ENCODE data around the gene PGRMC2. TPM values are rescaled to one million over a fixed set of nuclear protein-coding genes. Genes with fewer than 3 reads are reported as not detected.

Gene PGRMC2
- total and polyA plus RNA-seq, 2 of the 4 experiments (the other 2 are of a cell fraction) = 13.4 to 40.7 TPM

GRCh38 chr4:128271551-128271950, 16.1 kb downstream of the PGRMC2 start:
- Histone ChIP-seq H3K9me3 (ENCODE audit: control insufficient read depth, insufficient read depth, low read length) (no peaks in the 10 kb centered on the region), H3K27ac (ENCODE audit: insufficient read depth, low read length) (no peak overlapping the region), H2BK15ac (ENCODE audit: low read depth, low read length) (no peak overlapping the region), H3K27me3 (ENCODE audit: control insufficient read depth, insufficient read depth, low read length) (no peaks in the 10 kb centered on the region), H3K79me1 (ENCODE audit: low read depth in 1 of 2, low read length in 2 of 2) (peaks cover 13 to 41% of the 10 kb centered on the region in 2 experiments), H3K23ac (ENCODE audit: low read depth, low read length) (no peak overlapping the region), H3K9me1 (ENCODE audit: insufficient read depth, low read length) (peaks cover 3% of the 10 kb centered on the region; the same call in 1 of the 2 replicates), H3K36me3 (ENCODE audit: control insufficient read depth, insufficient read depth, low read length) (peaks cover 30% of the 10 kb centered on the region), H2AK9ac (replicated peaks; ENCODE audit: low read depth, low read length, poor library complexity) (no peak overlapping the region), H2BK20ac (ENCODE audit: low read depth, low read length) (no peak overlapping the region), H2AFZ (replicated peaks; ENCODE audit: low read length, poor library complexity) (no peak overlapping the region), H4K5ac (ENCODE audit: low read depth, low read length) (no peak overlapping the region), H3K56ac (ENCODE audit: extremely low read depth, insufficient read depth, low read length) (no peak overlapping the region), H3K4me3 (ENCODE audit: insufficient read depth, low read depth, low read length) (no peak overlapping the region), H2BK120ac (ENCODE audit: low read depth, low read length) (no peak overlapping the region), H3K18ac (ENCODE audit: low read depth, low read length) (no peak overlapping the region), H3K4ac (ENCODE audit: low read depth, low read length) (no peak overlapping the region), H4K8ac (ENCODE audit: low read depth in 2 of 2, low read length in 2 of 2) (no peak overlapping the region), H3K4me2 (ENCODE audit: low read depth, low read length) (no peak overlapping the region), H3K4me1 (ENCODE audit: control insufficient read depth, insufficient read depth, low read length) (peaks cover 8% of the 10 kb centered on the region; the same call in 1 of the 2 replicates), H2AK5ac (ENCODE audit: low read depth, low read length) (no peak overlapping the region), H4K91ac (ENCODE audit: insufficient read depth, low read depth, low read length) (no peak overlapping the region), H3K14ac (replicated peaks; ENCODE audit: low read depth, low read length) (no peak overlapping the region), H2BK5ac (ENCODE audit: low read depth, low read length, poor library complexity, severe bottlenecking) (no peak overlapping the region), H4K20me1 (ENCODE audit: insufficient read depth, low read length) (peaks cover 12% of the 10 kb centered on the region), H3K9ac (ENCODE audit: low read depth, low read length) (no peak overlapping the region)
- DNase-seq (no peak), ATAC-seq (ENCODE audit: low read depth) (no peak)
- CTCF ChIA-PET = no interaction called here
- no CpG with 5 or more reads among the region's 1 CpG for WGBS, 2 experiments (ENCODE audit: extremely low coverage in 2 of 2, insufficient read length in 1 of 2)
- POLR2A ChIA-PET (ENCODE audit: unreplicated experiment) = no interaction called here
- dilution Hi-C loops (cut with HindIII; ENCODE audit: low sequenced_read_pairs, unreplicated experiment) (no loop called here), in situ Hi-C loops (cut with MboI; ENCODE audit: low sequenced_read_pairs) (no loop called here), intact Hi-C loops (cut with micrococcal nuclease) (no loop called here)
- BruUV-seq (replicated peaks) = no TSS peak
- TF ChIP-seq NFE2L2 (IDR thresholded peaks at IDR 0.05; ENCODE audit: low read depth, low read length) (no peak), MXI1 (IDR thresholded peaks at IDR 0.05; ENCODE audit: borderline replicate concordance, low read depth, low read length) (no peak), MAZ (IDR thresholded peaks at IDR 0.05; ENCODE audit: borderline replicate concordance, low read depth, low read length) (no peak), CHD1 (IDR thresholded peaks at IDR 0.05; ENCODE audit: low read depth, low read length) (no peak), SMC3 (IDR thresholded peaks at IDR 0.05; ENCODE audit: low read depth, low read length) (no peak), RAD21 (IDR thresholded peaks at IDR 0.05; ENCODE audit: low read length) (no peak), RFX5 (IDR thresholded peaks at IDR 0.05; ENCODE audit: low read depth, low read length) (no peak), FOS (IDR thresholded peaks at IDR 0.05; ENCODE audit: low read depth, low read length) (no peak), RCOR1 (IDR thresholded peaks at IDR 0.05; ENCODE audit: insufficient replicate concordance, low read length) (no peak), CEBPB (IDR thresholded peaks at IDR 0.05; ENCODE audit: low read depth, low read length) (no peak), POLR2A (IDR thresholded peaks at IDR 0.05; ENCODE audit: low read depth, low read length) (no peak), BHLHE40 (IDR thresholded peaks at IDR 0.05; ENCODE audit: low read depth, low read length) (no peak), MAFK (IDR thresholded peaks at IDR 0.05; ENCODE audit: low read depth, low read length) (no peak)
- TF ChIP-seq, protein P1, sequence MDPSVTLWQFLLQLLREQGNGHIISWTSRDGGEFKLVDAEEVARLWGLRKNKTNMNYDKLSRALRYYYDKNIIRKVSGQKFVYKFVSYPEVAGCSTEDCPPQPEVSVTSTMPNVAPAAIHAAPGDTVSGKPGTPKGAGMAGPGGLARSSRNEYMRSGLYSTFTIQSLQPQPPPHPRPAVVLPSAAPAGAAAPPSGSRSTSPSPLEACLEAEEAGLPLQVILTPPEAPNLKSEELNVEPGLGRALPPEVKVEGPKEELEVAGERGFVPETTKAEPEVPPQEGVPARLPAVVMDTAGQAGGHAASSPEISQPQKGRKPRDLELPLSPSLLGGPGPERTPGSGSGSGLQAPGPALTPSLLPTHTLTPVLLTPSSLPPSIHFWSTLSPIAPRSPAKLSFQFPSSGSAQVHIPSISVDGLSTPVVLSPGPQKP (IDR thresholded peaks at IDR 0.05; ENCODE audit: borderline replicate concordance, low read depth, low read length) = no peak
- TF ChIP-seq, protein P2, sequence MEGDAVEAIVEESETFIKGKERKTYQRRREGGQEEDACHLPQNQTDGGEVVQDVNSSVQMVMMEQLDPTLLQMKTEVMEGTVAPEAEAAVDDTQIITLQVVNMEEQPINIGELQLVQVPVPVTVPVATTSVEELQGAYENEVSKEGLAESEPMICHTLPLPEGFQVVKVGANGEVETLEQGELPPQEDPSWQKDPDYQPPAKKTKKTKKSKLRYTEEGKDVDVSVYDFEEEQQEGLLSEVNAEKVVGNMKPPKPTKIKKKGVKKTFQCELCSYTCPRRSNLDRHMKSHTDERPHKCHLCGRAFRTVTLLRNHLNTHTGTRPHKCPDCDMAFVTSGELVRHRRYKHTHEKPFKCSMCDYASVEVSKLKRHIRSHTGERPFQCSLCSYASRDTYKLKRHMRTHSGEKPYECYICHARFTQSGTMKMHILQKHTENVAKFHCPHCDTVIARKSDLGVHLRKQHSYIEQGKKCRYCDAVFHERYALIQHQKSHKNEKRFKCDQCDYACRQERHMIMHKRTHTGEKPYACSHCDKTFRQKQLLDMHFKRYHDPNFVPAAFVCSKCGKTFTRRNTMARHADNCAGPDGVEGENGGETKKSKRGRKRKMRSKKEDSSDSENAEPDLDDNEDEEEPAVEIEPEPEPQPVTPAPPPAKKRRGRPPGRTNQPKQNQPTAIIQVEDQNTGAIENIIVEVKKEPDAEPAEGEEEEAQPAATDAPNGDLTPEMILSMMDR (conservative IDR thresholded peaks at IDR 0.05; ENCODE audit: low read depth, low read length) = no peak

Measured in IMR-90 (cell line).